Cardiac muscle cell (in vitro differentiated cells and primary cell): ENCODE measurements around the gene TRIM68. TPM values are rescaled to one million over a fixed set of nuclear protein-coding genes. Genes with fewer than 3 reads are reported as not detected.
A peak's percentile ranks its signal among the peaks of the same experiment; 100 is the strongest.

Experiments used
- DNase-seq, 2 donors: peaks; one replicate each; pipeline versions ENCODE4 v3.0.0 to v3.0.0-alpha.2; 2010 to 2017; ENCODE audit warnings: low read depth in 1 of 2, low spot score in 1 of 2
- H3K27ac ChIP-seq: fragments of 200-600 bp; sonication (generic); 2 replicates; pipeline ENCODE4 v1.5.1; 2016
- H3K27me3 ChIP-seq: fragments of 200-600 bp; sonication (generic); 2 replicates; pipeline ENCODE4 v1.6.0; 2016; ENCODE audit warnings: control low read depth
- H3K36me3 ChIP-seq: fragments of 200-600 bp; sonication (generic); 2 replicates; pipeline ENCODE4 v1.5.1; 2016; ENCODE audit warnings: control low read depth
- H3K4me1 ChIP-seq: fragments of 200-600 bp; sonication (generic); 2 replicates; pipeline ENCODE4 v1.8.1; 2017; ENCODE audit warnings: low read depth, mild to moderate bottlenecking, mixed run types
- H3K4me3 ChIP-seq: fragments of 200-600 bp; sonication (generic); 2 replicates; pipeline ENCODE4 v1.5.1; 2016; ENCODE audit warnings: mild to moderate bottlenecking
- H3K9me3 ChIP-seq: fragments of 200-600 bp; sonication (generic); 2 replicates; pipeline ENCODE4 v1.5.1; 2017; ENCODE audit warnings: low read depth, mild to moderate bottlenecking, control low read depth
- polyA plus RNA-seq: library from polyadenylated mRNA; unstranded; fragments of >200 nt; fragmentation: Nextera tagmentation; extraction: Ambion mirVana; gene quantifications from 2 replicates; pipeline ENCODE4 v1.2.1, GENCODE V29; 2016
- total RNA-seq: library from RNA; depleted of rRNA; stranded (reverse); fragments of >200 nt; gene quantifications from 2 replicates; pipeline ENCODE4 v1.2.3, GENCODE V29; 2016
- TF ChIP-seq, protein P1 (sequence below): IDR thresholded peaks from 2 replicates; pipeline ENCODE4 v1.5.1; 2012; ENCODE audit warnings: low read depth, mild to moderate bottlenecking, low read length

Gene TRIM68, protein sequence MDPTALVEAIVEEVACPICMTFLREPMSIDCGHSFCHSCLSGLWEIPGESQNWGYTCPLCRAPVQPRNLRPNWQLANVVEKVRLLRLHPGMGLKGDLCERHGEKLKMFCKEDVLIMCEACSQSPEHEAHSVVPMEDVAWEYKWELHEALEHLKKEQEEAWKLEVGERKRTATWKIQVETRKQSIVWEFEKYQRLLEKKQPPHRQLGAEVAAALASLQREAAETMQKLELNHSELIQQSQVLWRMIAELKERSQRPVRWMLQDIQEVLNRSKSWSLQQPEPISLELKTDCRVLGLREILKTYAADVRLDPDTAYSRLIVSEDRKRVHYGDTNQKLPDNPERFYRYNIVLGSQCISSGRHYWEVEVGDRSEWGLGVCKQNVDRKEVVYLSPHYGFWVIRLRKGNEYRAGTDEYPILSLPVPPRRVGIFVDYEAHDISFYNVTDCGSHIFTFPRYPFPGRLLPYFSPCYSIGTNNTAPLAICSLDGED
- total RNA-seq: 9.7 and 12.8 TPM in 2 replicates
- 8.7 and 10.6 TPM in 2 replicates for polyA plus RNA-seq

DNA sequence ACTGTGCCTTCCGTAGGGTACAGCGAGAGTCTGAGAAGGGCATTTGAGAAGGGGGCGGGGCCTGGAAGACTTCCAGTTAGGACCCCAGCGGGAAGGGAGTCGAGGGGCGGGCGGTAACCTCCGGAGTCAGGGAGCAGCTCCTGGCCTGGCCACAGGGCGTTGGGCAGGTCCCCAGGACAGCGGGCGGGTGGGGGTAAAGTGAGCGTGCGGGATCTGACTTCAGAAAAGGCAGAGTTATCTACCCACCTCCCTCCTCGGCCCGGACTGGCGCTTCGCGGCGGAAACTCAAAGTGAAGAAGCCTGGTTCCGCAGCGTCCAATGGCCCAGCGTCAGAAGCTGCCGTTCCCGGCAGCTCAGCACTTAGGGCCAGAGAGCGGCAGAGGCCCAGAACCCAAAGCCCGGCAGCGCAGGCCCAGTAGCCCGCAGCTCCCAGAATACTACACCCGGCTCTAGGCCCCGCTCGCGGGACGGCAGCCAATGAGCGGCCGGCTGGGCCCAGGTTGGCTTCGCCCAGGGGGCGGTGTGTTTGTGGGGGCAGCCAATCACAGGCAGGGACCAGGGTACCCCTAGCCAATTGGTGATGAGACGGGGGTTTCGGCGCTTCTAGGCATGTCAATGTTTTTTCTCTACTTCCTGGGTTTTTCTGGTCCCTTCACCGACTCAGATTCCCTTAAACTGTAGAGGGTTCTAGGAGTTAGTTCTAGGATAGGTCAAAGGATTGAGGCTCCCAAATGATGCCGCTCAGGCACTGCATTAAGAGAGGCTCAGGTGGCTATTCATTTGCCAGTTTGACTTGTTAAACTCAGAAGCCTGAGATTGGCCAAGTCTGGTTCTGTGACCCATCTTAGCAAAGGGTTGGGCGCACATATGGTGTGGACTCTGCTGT lies at the start of gene TRIM68:
TSS of gene TRIM68 (minus strand) at position 451 of the 886 bp plus-strand sequence. CDS start 2,727 bp downstream, outside the sequence.
- peaks cover 6% of the 10 kb centered on the region for H3K36me3 ChIP-seq
- TF ChIP-seq, protein P1, sequence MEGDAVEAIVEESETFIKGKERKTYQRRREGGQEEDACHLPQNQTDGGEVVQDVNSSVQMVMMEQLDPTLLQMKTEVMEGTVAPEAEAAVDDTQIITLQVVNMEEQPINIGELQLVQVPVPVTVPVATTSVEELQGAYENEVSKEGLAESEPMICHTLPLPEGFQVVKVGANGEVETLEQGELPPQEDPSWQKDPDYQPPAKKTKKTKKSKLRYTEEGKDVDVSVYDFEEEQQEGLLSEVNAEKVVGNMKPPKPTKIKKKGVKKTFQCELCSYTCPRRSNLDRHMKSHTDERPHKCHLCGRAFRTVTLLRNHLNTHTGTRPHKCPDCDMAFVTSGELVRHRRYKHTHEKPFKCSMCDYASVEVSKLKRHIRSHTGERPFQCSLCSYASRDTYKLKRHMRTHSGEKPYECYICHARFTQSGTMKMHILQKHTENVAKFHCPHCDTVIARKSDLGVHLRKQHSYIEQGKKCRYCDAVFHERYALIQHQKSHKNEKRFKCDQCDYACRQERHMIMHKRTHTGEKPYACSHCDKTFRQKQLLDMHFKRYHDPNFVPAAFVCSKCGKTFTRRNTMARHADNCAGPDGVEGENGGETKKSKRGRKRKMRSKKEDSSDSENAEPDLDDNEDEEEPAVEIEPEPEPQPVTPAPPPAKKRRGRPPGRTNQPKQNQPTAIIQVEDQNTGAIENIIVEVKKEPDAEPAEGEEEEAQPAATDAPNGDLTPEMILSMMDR: no peak
- peak within 1 kb of the TSS; percentile 55 for H3K4me3 ChIP-seq
- no peaks in the 10 kb centered on the region for H3K4me1 ChIP-seq
- peak within 1 kb of the TSS; percentile 90 for H3K27ac ChIP-seq
- no peaks in the 10 kb centered on the region for H3K9me3 ChIP-seq
- peaks cover 7% of the 10 kb centered on the region for H3K27me3 ChIP-seq
- DNase-seq: peak; percentile 95 to 98

DNA sequence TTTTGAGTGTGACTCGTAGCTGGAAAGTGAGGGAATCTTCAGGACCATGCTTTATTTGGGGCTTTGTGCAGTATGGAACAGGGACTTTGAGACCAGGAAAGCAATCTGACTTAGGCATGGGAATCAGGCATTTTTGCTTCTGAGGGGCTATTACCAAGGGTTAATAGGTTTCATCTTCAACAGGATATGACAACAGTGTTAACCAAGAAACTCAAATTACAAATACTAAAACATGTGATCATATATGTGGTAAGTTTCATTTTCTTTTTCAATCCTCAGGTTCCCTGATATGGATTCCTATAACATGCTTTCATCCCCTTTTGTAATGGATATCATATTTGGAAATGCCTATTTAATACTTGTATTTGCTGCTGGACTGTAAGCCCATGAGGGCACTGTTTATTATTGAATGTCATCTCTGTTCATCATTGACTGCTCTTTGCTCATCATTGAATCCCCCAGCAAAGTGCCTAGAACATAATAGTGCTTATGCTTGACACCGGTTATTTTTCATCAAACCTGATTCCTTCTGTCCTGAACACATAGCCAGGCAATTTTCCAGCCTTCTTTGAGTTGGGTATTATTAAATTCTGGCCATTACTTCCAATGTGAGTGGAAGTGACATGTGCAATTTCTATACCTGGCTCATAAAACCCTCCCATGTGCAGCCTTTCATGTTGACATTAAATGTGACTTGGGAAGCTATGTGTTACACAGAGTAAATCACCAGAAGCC lies 46.8 kb upstream of the TRIM68 start:
- no peaks in the 10 kb centered on the region for H3K27me3 ChIP-seq
- no peak overlapping the region for H3K27ac ChIP-seq
- TF ChIP-seq, protein P1: no peak
- DNase-seq: no peak
- no peak overlapping the region for H3K4me3 ChIP-seq
- no peaks in the 10 kb centered on the region for H3K4me1 ChIP-seq
- no peaks in the 10 kb centered on the region for H3K36me3 ChIP-seq
- H3K9me3 ChIP-seq: no peaks in the 10 kb centered on the region

DNA sequence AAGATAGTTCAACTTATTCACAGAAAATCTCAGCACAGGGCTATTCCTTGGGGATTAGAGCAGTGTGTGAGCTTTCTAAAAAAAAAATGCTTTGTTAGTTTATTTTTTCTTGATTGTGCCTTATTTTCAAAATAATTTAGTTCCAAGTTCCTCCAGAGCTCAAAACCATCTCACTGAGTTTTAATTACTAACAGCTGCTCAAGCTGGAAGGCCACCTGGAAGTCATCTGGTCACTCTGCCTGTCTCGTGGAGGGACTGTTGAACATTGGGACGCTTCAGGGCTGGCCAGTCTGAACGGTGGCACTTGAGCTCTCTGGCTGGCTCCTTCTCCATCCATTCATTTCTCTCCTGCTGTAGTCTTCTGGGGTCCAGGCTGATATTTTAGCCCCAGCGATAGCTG lies 39.7 kb upstream of the TRIM68 start:
- Histone ChIP-seq H3K9me3 (no peaks in the 10 kb centered on the region), H3K27me3 (no peaks in the 10 kb centered on the region), H3K4me3 (no peak overlapping the region), H3K27ac (no peak overlapping the region), H3K36me3 (no peaks in the 10 kb centered on the region), H3K4me1 (no peaks in the 10 kb centered on the region)
- no peak for DNase-seq
- TF ChIP-seq, protein P1: no peak

DNA sequence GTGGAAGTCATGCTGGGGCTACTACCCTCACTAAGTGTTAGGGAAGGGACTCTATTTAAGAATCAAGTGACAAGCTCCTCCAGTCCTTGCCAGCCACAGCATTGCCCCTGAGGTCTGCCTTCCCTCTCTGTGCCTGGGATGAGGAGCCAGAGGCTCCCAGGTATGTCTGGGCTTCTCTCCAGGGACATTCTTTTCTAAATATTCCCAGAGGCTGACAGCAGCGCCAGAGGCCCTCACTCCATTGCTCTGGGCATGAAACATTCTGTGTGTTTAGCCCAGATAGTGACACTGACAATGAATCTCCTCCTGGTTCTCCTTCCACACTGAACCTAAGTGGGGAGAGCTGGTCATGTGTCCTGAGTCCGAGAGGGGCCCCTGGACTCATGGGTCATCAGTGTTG lies 37.9 kb upstream of the TRIM68 start:
- no peaks in the 10 kb centered on the region for H3K36me3 ChIP-seq
- DNase-seq: no peak
- no peaks in the 10 kb centered on the region for H3K4me1 ChIP-seq
- no peaks in the 10 kb centered on the region for H3K27me3 ChIP-seq
- H3K9me3 ChIP-seq: no peaks in the 10 kb centered on the region
- H3K4me3 ChIP-seq: no peak overlapping the region
- H3K27ac ChIP-seq: no peak overlapping the region
- TF ChIP-seq, protein P1: no peak

DNA sequence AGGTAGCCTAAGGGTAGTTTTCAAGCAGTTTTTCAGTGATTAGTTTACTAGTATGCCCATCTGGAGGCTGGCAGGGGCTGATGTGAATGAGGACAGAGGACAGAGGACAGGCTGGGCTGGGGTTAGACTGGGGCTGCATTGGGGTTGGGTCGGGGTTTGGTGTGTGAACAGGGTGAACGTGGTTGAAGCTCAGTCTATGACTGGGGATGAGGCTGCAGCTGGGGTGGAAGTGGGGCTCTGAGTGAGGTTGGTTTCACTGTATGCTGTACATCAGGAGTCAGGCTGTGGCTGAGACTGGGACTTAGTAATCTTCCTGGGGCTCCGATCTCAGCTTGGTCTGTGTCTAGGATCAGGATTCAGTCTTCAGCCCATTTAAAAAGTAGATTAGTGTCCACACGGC lies 36.2 kb upstream of the TRIM68 start:
- TF ChIP-seq, protein P1: no peak
- DNase-seq: no peak
- Histone ChIP-seq H3K4me3 (no peak overlapping the region), H3K27me3 (no peaks in the 10 kb centered on the region), H3K9me3 (no peaks in the 10 kb centered on the region), H3K27ac (no peak overlapping the region), H3K4me1 (no peaks in the 10 kb centered on the region), H3K36me3 (no peaks in the 10 kb centered on the region)
